Testis (tissue), 2 donors: Measurements from ENCODE around the gene GNPAT.

Experiments
- CTCF ChIP-seq, 3 experiments: fragments of 450-650 bp in 2 of 3; fragments of 200-600 bp in 1 of 3; sonication (generic) in 1 of 3; IDR thresholded peaks; one replicate each; pipeline ENCODE4 v1.5.1; 2016 to 2019; ENCODE audit warnings: antibody characterized with exemption in 3 of 3, mild to moderate bottlenecking in 2 of 3, moderate library complexity in 1 of 3
- POLR2A ChIP-seq: fragments of 450-650 bp; IDR thresholded peaks from one replicate; pipeline ENCODE4 v1.6.1; 2017; ENCODE audit warnings: antibody characterized with exemption, mild to moderate bottlenecking, moderate library complexity

DNA sequence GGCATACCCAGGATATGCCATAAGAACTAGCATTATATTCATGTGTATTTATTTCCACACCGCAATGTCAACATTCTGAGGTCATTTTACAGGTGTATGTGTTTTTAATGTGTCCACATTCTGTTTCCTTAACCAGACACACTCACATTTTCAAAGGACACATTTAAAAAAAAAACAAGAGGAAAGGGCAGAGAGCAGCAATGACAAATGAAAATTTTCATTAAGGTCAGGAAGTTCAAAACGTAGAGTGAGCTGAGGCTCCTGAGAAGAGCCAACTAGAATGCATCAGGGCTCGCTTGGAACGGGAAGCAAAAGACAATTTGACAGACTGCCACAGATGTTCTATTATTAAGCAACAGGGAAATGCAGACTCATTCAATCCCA is 4.8 kb upstream of the GNPAT start:
- TF ChIP-seq POLR2A: no peak
- TF ChIP-seq CTCF (IDR thresholded peaks at IDR 0.05): no peak
